Fibroblast of the aortic adventitia (primary cell): ENCODE data around the gene KCNK5. TPM values are rescaled to one million over a fixed set of nuclear protein-coding genes. Genes with fewer than 3 reads are reported as not detected.

Source experiments
- DNase-seq: peaks from one replicate; pipeline ENCODE4 v3.0.0-alpha.2; 2010; ENCODE audit warnings: low read depth
- H3K4me3 ChIP-seq: 2 replicates; pipeline ENCODE4 v1.5.1; 2011; ENCODE audit warnings: low read depth, mild to moderate bottlenecking, control low read depth, low read length, moderate library complexity
- CTCF ChIP-seq: IDR thresholded peaks from 2 replicates; pipeline ENCODE4 v1.5.1; 2011; ENCODE audit warnings: mild to moderate bottlenecking, low read length, control low read depth, inconsistent platforms; ENCODE audit not compliant: insufficient read depth
- total RNA-seq: library from RNA; depleted of rRNA; stranded (reverse); fragments of >200 nt; gene quantifications from 2 replicates; pipeline ENCODE4 v1.2.3, GENCODE V29; 2012; ENCODE audit warnings: low replicate concordance

Gene KCNK5
- total RNA-seq, 1 donor: under 0.01 TPM

- H3K4me3 ChIP-seq: no peak overlapping the region
- DNase-seq: no peak
- TF ChIP-seq CTCF: no peak
Measured at GRCh38 chr6:39247667-39248194, 18.5 kb upstream of the KCNK5 start.

GRCh38 chr6:39243809-39244208 lies 14.5 kb upstream of the KCNK5 start:
- no peak overlapping the region for H3K4me3 ChIP-seq
- TF ChIP-seq CTCF: no peak
- no peak for DNase-seq

- TF ChIP-seq CTCF: no peak
- no peak for DNase-seq
- no peak overlapping the region for H3K4me3 ChIP-seq
Measured at GRCh38 chr6:39240155-39240757, 11.0 kb upstream of the KCNK5 start.

- no peak for TF ChIP-seq CTCF
- H3K4me3 ChIP-seq: no peak overlapping the region
- no peak for DNase-seq
Measured at GRCh38 chr6:39239527-39240154, 10.4 kb upstream of the KCNK5 start.

- no peak overlapping the region for H3K4me3 ChIP-seq
- no peak for DNase-seq
- no peak for TF ChIP-seq CTCF
Measured at GRCh38 chr6:39236742-39237141, 7.5 kb upstream of the KCNK5 start.

- DNase-seq: no peak
- no peak for TF ChIP-seq CTCF
- no peak overlapping the region for H3K4me3 ChIP-seq
Measured at GRCh38 chr6:39233333-39233732, 4.1 kb upstream of the KCNK5 start.
